Progenitor cell of endocrine pancreas (in vitro differentiated cells): ENCODE data around the gene POLR2M. TPM values are rescaled to one million over a fixed set of nuclear protein-coding genes. Genes with fewer than 3 reads are reported as not detected.

Source experiments
- DNase-seq: peaks from one replicate; pipeline ENCODE4 v3.0.0; 2021; ENCODE audit warnings: low spot score; ENCODE audit not compliant: unreplicated experiment
- H3K27ac Mint-ChIP-seq: 2 replicates; pipeline ENCODE4 v1.8.0; 2021; ENCODE audit warnings: mild to moderate bottlenecking, moderate library complexity, mixed read lengths
- H3K27me3 Mint-ChIP-seq: 2 replicates; pipeline ENCODE4 v1.8.0; 2021; ENCODE audit warnings: mixed read lengths
- H3K36me3 Mint-ChIP-seq: 2 replicates; pipeline ENCODE4 v1.8.0; 2022; ENCODE audit warnings: mixed read lengths; ENCODE audit not compliant: insufficient read depth
- H3K4me1 Mint-ChIP-seq: 2 replicates; pipeline ENCODE4 v1.8.0; 2021; ENCODE audit warnings: low read depth, mixed read lengths
- H3K4me3 Mint-ChIP-seq: 2 replicates; pipeline ENCODE4 v1.8.0; 2021; ENCODE audit warnings: low read depth, mild to moderate bottlenecking, moderate library complexity, mixed read lengths
- H3K9me3 Mint-ChIP-seq: 2 replicates; pipeline ENCODE4 v1.8.0; 2021; ENCODE audit warnings: low read depth, mixed read lengths
- CTCF ChIP-seq: fragments of 200-600 bp; sonication (generic); IDR thresholded peaks from one replicate; pipeline ENCODE4 v1.5.0; 2021; ENCODE audit warnings: antibody characterized with exemption, mild to moderate bottlenecking; ENCODE audit not compliant: unreplicated experiment
- total RNA-seq: library from RNA; stranded (reverse); gene quantifications from 2 replicates; pipeline ENCODE4 v1.2.1, GENCODE V29; 2021

Gene POLR2M
- total RNA-seq, 1 donor from 2014 or later, result 64.3 TPM

GRCh38 chr15:57763176-57763964, 56.9 kb downstream of the POLR2M start:
- Mint-ChIP-seq H3K27ac (no peak overlapping the region), H3K4me3 (no peak overlapping the region), H3K27me3 (no peaks in the 10 kb centered on the region), H3K9me3 (no peaks in the 10 kb centered on the region), H3K4me1 (no peaks in the 10 kb centered on the region), H3K36me3 (no peaks in the 10 kb centered on the region)
- DNase-seq, result no peak
- no peak for TF ChIP-seq CTCF

Other genes with a start within 250 kb of the POLR2M start
- gene MYZAP, start 114.8 kb upstream of the POLR2M start, total RNA-seq, result 11.5 and 11.9 TPM in 2 replicates